Activated CD8-positive, alpha-beta memory T cell treated with anti-CD3 and anti-CD28 coated beads for 48 hours (primary cell): ENCODE measurements around the gene GSAP.

Source experiments
- DNase-seq, 3 experiments: peaks; one replicate each; pipeline ENCODE4 v3.0.0-alpha.2; 2020; ENCODE audit warnings: low read depth in 2 of 3, low spot score in 2 of 3

Gene GSAP

GRCh38 chr7:77438131-77438530 lies 22.0 kb upstream of the GSAP start:
- no peak for DNase-seq

GRCh38 chr7:77434570-77435275 lies 18.6 kb upstream of the GSAP start:
- DNase-seq, result no peak

GRCh38 chr7:77433901-77434300 lies 17.8 kb upstream of the GSAP start:
- no peak for DNase-seq

GRCh38 chr7:77430927-77431326 lies 14.8 kb upstream of the GSAP start:
- DNase-seq, result no peak

- DNase-seq, result no peak
Measured at GRCh38 chr7:77428777-77429231, 12.7 kb upstream of the GSAP start.

- no peak for DNase-seq
Measured at GRCh38 chr7:77427996-77428603, 12.0 kb upstream of the GSAP start.

- no peak for DNase-seq
Measured at GRCh38 chr7:77426521-77427051, 10.4 kb upstream of the GSAP start.

GRCh38 chr7:77426052-77426404 lies 9.9 kb upstream of the GSAP start:
- DNase-seq, result no peak

- no peak for DNase-seq
Measured at GRCh38 chr7:77425101-77426051, 9.2 kb upstream of the GSAP start.

- DNase-seq, result no peak
Measured at GRCh38 chr7:77422500-77422899, 6.4 kb upstream of the GSAP start.

GRCh38 chr7:77420986-77421672 lies 5.0 kb upstream of the GSAP start:
- no peak for DNase-seq

- DNase-seq, result no peak
Measured at GRCh38 chr7:77420438-77420837, 4.3 kb upstream of the GSAP start.

- no peak for DNase-seq
Measured at GRCh38 chr7:77419102-77419501, 3.0 kb upstream of the GSAP start.

- no peak for DNase-seq
Measured at GRCh38 chr7:77417801-77418200, 1.7 kb upstream of the GSAP start.

- no peak for DNase-seq
Measured at GRCh38 chr7:77416621-77417371, 647 bp upstream of the GSAP start.

- DNase-seq, result no peak
Measured at GRCh38 chr7:77415476-77415822, 700 bp downstream of the GSAP start.

- DNase-seq, result no peak
Measured at GRCh38 chr7:77413861-77414424, 2.2 kb downstream of the GSAP start.

- DNase-seq, result no peak
Measured at GRCh38 chr7:77413128-77413527, 3.0 kb downstream of the GSAP start.

GRCh38 chr7:77409739-77410547 lies 6.2 kb downstream of the GSAP start:
- no peak for DNase-seq
